HG02943 (cell line): ENCODE measurements around the gene HOXC10.
A peak's percentile ranks its signal among the peaks of the same experiment; 100 is the strongest.

ENCODE experiments used
- ATAC-seq: cut with Tn5 transposase; IDR thresholded peaks from one replicate; pipeline ENCODE4 v1.9.1; 2021; ENCODE audit warnings: mild to moderate bottlenecking, low read depth, moderate library complexity; ENCODE audit not compliant: unreplicated experiment

HOXC10 gene

DNA sequence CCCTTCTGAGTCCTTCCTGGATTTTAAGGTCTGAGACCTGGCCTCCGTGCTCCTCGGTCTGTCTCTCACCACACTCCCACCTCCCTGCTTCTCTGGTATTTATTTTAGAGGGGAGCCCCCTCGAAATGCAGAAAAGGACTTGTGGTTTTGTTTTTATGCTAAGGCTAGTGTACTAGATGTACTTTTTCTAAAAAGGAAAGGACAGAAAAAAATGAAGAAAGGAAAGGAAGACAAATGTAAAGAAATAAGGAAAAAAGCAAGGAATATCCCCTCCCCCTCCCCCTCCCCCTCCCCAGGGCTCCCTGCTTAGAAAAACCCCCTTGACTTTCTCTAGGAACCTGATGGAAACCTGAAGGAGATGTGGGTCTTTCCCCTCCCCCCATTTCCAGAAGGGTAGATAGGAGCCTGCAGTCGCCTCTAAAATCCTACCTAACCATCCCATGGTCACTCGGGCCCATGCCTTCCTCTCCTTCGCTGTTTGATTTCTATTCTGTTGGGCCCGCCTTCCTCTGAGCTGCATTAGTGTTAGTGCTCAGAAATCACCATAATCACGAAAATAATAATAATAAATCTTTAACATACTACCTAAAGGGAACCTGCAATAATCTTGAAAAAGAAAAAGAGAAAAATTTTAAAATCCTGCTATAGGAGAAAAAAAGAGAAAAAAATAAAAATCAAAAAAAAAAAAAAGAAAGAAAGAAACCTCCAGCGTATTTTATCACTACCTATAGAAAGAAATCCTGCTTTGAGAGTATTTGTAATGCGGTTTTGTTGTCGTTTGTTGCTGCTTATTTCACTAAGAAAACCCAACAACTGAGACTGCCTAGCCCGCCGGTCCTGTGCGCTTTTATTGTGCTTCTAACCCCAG lies 27.0 kb downstream of the HOXC10 start:
- no peak for ATAC-seq

GRCh38 chr12:54012631-54013409 lies 27.9 kb downstream of the HOXC10 start:
- no peak for ATAC-seq

DNA sequence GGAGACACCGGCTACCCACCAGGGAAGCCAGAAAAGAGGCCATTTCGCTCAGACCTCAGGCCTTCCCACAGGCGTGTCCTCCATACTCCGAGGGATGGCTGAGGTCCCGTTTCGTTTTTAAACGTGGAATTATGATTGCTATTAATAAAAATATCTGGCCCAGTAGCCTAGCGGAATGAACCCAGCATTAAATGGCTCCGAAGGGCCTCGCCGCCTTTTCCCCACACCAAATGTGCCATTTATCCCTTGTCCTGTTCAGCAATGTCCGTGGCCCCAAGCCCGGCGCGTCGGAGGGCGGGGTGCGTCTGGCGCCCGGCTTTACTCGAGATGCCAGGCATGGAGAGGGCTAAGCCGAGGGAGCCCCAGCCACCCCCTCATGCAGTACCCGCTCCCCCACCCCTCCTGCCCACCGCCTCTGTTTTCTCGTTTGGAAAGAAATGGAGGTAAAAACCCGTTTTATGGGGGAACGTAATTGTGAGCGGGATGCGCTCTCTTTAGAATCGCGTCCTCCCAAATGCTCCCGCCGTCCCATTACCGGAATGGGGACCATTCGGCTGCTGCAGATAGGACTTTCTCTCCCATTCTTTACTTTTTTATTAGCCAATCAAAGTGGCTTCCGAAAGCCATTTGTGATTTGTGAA lies 29.6 kb downstream of the HOXC10 start:
- ATAC-seq = no peak

- ATAC-seq = no peak
Measured at GRCh38 chr12:54015018-54015931, 30.3 kb downstream of the HOXC10 start.

DNA sequence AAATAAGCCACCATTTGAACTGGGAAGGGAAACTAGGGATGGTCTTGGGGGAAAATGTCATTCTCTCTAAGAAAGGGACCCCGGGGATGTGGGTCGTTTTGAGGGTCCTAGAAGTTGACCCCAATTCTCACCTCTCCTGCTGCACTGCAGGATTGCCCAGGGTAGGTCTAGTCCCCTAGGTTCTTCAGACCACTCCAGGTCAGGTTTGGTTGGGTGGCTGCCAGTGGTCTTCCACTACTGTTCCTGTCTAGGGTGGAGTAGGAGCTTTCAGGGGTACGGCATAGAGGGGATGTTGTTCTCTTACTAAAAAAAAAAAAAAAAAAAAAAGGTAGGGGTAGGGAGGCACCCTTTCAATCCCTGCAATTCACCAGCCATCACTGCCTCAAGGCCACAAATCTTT lies 31.1 kb downstream of the HOXC10 start:
- no peak for ATAC-seq

DNA sequence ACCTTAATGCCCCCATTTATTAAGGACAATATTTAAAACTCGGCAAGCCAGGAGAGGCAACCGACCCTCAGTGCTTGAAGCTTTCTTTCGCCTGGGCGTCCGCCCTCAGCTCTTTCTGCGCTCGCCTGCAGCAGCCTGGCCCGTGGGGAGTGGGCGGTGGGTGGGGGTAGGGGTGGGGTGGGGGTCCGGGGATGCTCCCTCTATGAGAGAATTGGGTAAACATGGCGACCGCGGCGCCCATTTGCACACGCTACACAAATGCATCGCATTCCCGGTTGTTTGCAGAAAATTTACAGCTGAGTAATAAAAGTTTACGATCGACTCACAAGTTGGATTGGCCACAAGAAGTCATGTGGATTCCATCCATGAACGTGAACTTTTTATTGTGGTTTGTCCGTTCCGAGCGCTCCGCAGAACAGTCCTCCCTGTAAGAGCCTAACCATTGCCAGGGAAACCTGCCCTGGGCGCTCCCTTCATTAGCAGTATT lies 31.6 kb downstream of the HOXC10 start:
- ATAC-seq = no peak

DNA sequence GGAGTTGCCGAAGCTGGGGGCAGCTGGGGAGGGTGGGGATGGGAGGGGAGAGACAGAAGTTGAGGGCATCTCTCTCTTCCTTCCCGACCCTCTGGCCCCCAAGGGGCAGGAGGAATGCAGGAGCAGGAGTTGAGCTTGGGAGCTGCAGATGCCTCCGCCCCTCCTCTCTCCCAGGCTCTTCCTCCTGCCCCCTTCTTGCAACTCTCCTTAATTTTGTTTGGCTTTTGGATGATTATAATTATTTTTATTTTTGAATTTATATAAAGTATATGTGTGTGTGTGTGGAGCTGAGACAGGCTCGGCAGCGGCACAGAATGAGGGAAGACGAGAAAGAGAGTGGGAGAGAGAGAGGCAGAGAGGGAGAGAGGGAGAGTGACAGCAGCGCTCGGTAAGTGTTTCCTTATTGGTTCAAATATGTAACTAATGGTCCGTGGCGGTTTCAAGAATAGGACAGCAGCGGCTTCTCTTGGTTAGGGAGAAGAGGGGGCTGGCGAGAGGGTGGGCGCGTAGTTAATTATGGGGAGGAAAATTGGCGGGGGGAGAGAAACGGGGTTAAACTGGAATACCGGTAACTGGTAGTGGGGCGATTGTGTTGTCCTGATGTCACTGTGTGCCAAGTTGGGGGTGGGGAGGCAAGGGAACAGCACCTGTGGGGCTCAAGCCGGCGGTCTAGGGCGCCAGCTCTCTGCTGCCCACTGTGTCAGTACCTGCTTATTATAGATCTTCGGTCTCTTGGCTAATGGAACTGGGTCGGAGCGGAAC lies 32.3 kb downstream of the HOXC10 start:
- ATAC-seq = peak; percentile 19

- ATAC-seq = peak; percentile 72
Measured at GRCh38 chr12:54017878-54018467, 33.0 kb downstream of the HOXC10 start.

DNA sequence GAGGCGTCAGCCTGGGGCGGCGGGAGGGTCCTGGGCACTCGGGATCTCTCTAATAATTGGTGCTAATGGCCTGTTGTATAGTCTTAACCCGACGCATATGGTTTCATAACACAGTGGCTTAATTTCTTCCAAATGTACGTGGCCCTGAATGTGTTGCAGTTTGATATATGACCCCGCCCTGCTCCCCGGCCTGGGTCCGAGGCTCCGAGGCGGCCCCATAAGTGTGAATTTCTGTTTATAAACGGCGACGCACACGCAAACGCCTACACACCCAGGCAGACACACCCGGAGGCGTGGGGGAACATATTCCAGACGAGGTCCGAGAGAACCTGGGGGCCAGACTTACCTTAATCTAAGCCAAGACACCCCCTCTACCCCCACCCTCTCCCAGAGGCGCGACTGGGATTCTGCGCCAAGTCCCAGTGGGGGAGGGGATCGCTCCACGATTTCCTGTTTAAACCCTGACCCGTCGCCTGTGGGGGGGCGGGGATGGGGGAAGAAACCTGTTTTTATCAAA lies 33.6 kb downstream of the HOXC10 start:
- no peak for ATAC-seq

GRCh38 chr12:54019091-54019811 lies 34.3 kb downstream of the HOXC10 start:
- no peak for ATAC-seq

- ATAC-seq = no peak
Measured at GRCh38 chr12:54019924-54020590, 35.1 kb downstream of the HOXC10 start.

GRCh38 chr12:54020591-54021405 lies 35.9 kb downstream of the HOXC10 start:
- ATAC-seq = no peak

GRCh38 chr12:54021432-54022013 lies 36.6 kb downstream of the HOXC10 start:
- ATAC-seq = no peak

DNA sequence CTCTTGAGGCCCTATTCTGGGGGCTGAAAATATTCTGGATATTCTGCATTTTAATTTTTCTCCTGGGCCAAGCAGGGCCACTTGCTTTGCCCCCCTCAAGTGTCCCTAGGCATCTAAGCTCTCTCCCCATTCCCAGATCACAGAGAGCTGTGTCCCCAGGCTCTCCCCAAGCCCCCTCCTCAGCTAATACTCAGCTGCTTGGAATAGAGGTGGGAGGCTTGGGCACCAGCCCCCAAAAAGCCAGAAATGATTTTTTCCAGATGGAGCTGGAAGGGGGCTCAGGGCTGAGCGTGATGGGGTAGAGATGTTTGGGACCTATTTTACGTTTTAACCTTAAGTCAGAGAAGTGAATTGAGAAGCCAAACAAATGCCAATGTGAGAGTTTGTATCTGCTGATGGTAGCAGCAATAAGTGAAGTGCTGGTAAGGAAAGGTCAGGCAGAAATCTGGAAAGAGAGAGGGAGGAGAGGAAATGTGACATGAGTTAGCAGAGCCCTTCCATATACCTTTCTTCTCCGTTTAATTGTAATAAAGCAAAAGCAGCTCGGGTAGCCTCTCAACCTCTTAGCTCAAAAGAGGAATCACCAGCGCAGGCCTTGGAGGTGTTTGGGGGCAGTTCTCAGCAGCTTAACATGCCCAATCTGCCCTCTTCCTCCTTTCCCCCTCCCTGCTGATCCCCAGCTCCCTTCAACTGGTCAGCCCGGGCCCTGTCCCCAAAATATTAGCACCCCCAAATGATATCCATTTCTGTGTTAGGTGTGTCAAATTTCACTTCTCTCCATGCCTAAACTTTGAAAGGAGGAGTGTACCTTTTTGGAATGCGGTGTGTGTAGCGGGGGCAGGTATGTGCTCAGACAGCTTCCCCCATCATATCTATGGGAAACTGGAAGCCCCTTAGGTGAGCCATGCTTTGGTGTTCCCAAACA lies 38.3 kb downstream of the HOXC10 start:
- no peak for ATAC-seq

DNA sequence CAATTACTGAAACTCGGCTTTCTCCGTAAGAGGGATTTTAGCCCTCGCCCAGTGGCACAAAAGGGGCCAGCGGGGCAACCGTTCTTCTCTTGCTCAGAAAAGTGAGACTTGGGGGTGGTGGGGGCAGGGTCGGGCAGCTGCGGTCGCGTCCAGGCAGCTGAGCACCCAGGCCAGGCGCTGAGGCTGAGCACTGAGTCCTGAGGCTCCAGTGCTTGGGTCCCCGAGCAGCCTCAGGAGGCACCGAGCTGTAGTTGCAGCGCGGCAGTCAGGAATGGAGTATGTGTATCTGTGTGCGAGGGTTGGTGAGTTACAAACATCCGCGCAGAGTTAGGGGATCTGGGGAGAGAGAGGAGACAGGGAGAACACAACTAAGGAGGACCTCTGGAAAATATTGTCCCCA lies 39.2 kb downstream of the HOXC10 start:
- no peak for ATAC-seq
